NT2/D1 (cell line): ENCODE results near the gene NAA11.
"Not testable (repeated sequence)": the region's sequence is repeated elsewhere in the genome, so short reads cannot be mapped to it uniquely, and the experiment has no call there.

ENCODE experiments used
- DNase-seq: peaks from one replicate; pipeline ENCODE4 v3.0.0-alpha.2; 2011; ENCODE audit warnings: low read depth, low spot score
- H3K27me3 ChIP-seq: 2 replicates; pipeline ENCODE4 v1.6.0; 2011; ENCODE audit warnings: mild to moderate bottlenecking; ENCODE audit not compliant: insufficient read length, insufficient read depth
- H3K36me3 ChIP-seq: 2 replicates; pipeline ENCODE4 v1.6.1; 2011; ENCODE audit warnings: mild to moderate bottlenecking, low read length, mixed read lengths; ENCODE audit not compliant: insufficient read depth, insufficient read length
- H3K4me1 ChIP-seq: 2 replicates; pipeline ENCODE4 v1.5.1; 2011; ENCODE audit not compliant: insufficient read depth, insufficient read length
- H3K4me3 ChIP-seq: 2 replicates; pipeline ENCODE4 v1.5.1; 2011; ENCODE audit warnings: low read depth; ENCODE audit not compliant: insufficient read length
- H3K9ac ChIP-seq: 2 replicates; pipeline ENCODE4 v1.6.0; 2011; ENCODE audit warnings: low read depth; ENCODE audit not compliant: insufficient read length
- H3K9me3 ChIP-seq: 2 replicates; pipeline ENCODE4 v1.5.1; 2011; ENCODE audit warnings: mild to moderate bottlenecking, low read length; ENCODE audit not compliant: insufficient read depth
- SUZ12 ChIP-seq: IDR thresholded peaks from 2 replicates; pipeline ENCODE4 v1.6.1; 2011; ENCODE audit not compliant: insufficient read length, insufficient read depth; ENCODE audit errors: extremely low read depth
- YY1 ChIP-seq: IDR thresholded peaks from 2 replicates; pipeline ENCODE4 v1.6.1; 2011; ENCODE audit not compliant: insufficient read length, insufficient read depth
- ZNF274 ChIP-seq: IDR thresholded peaks from 2 replicates; pipeline ENCODE4 v1.6.1; 2011; ENCODE audit warnings: mild to moderate bottlenecking, low read depth, low read length

Gene NAA11

GRCh38 chr4:79281566-79282359, 44.1 kb downstream of the NAA11 start:
- no peak overlapping the region for H3K9ac ChIP-seq
- no peaks in the 10 kb centered on the region for H3K36me3 ChIP-seq
- DNase-seq: peak; percentile 28
- no peaks in the 10 kb centered on the region for H3K9me3 ChIP-seq
- H3K4me1 ChIP-seq: no peaks in the 10 kb centered on the region
- no peak overlapping the region for H3K4me3 ChIP-seq
- TF ChIP-seq SUZ12: no peak
- TF ChIP-seq ZNF274: no peak
- TF ChIP-seq YY1: no peak
- H3K27me3 ChIP-seq: no peaks in the 10 kb centered on the region

GRCh38 chr4:79277467-79277866, 48.4 kb downstream of the NAA11 start:
- not testable (repeated sequence) for H3K9ac ChIP-seq, H3K9me3 ChIP-seq, DNase-seq, H3K4me3 ChIP-seq, H3K27me3 ChIP-seq, H3K36me3 ChIP-seq, H3K4me1 ChIP-seq

GRCh38 chr4:79273915-79274314, 51.9 kb downstream of the NAA11 start:
- no peak for DNase-seq
- Histone ChIP-seq H3K4me3 (no peak overlapping the region), H3K27me3 (no peaks in the 10 kb centered on the region), H3K9me3 (no peaks in the 10 kb centered on the region), H3K9ac (no peak overlapping the region), H3K36me3 (no peaks in the 10 kb centered on the region), H3K4me1 (no peaks in the 10 kb centered on the region)
- TF ChIP-seq ZNF274 (no peak), SUZ12 (no peak), YY1 (no peak)

GRCh38 chr4:79272761-79273160, 53.1 kb downstream of the NAA11 start:
- no peaks in the 10 kb centered on the region for H3K36me3 ChIP-seq
- H3K4me3 ChIP-seq: no peak overlapping the region
- H3K4me1 ChIP-seq: no peaks in the 10 kb centered on the region
- H3K9me3 ChIP-seq: no peaks in the 10 kb centered on the region
- no peaks in the 10 kb centered on the region for H3K27me3 ChIP-seq
- DNase-seq: no peak
- TF ChIP-seq SUZ12 (no peak), ZNF274 (no peak), YY1 (no peak)
- H3K9ac ChIP-seq: no peak overlapping the region

DNA sequence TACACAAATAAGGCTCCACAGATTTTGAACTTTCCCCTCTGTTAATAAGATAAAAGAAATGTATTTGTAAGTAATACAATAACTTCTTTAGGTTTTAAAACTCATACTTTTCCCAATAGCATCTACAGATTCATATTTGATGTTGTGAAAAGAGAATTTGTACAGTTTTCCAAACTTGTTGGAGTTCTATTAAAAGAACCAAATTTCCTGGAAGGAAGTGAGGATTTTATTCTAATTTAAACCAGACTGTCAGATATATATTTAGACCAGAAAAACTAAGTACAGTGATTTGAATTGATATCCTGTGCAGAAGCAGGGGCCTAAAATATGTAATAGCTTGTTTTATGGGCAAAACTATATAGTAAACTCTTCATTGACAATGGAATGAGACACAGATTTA, 53.7 kb downstream of the NAA11 start:
- TF ChIP-seq ZNF274: no peak
- Histone ChIP-seq H3K27me3 (no peaks in the 10 kb centered on the region), H3K4me3 (no peak overlapping the region), H3K36me3 (no peaks in the 10 kb centered on the region), H3K4me1 (no peaks in the 10 kb centered on the region), H3K9ac (no peak overlapping the region), H3K9me3 (no peaks in the 10 kb centered on the region)
- no peak for DNase-seq

DNA sequence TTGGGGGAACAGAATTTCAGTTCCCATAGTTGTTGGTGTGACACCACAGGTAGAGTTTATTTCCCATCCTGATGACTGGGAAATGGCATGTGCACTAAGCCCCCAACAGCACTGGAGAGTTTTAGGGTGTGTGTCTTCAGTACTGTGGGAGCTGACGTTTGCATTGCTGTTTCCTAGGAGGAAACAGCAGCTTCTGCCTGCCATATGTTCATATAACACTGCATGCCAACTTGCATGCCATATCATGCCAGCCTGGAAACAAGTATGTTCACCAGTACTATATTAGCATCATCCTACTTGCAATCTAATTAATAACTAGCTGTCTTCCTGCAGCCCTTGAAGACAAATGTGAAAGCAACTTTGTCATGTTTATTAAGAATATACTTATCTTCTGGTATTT, 58.2 kb downstream of the NAA11 start:
- no peaks in the 10 kb centered on the region for H3K9me3 ChIP-seq
- H3K9ac ChIP-seq: no peak overlapping the region
- H3K27me3 ChIP-seq: no peaks in the 10 kb centered on the region
- TF ChIP-seq ZNF274: no peak
- TF ChIP-seq SUZ12: no peak
- TF ChIP-seq YY1: no peak
- H3K36me3 ChIP-seq: no peaks in the 10 kb centered on the region
- no peaks in the 10 kb centered on the region for H3K4me1 ChIP-seq
- no peak for DNase-seq
- H3K4me3 ChIP-seq: no peak overlapping the region
